H9 (cell line): ENCODE data around the gene DUSP2. TPM values are rescaled to one million over a fixed set of nuclear protein-coding genes. Genes with fewer than 3 reads are reported as not detected.

Experiments used
- DNase-seq: peaks from one replicate; pipeline ENCODE4 v3.0.0-alpha.2; 2017
- H2AFZ ChIP-seq: one replicate; pipeline ENCODE4 v1.6.1; 2013; ENCODE audit warnings: mild to moderate bottlenecking, low read length, control low read depth, moderate library complexity
- H2AK5ac ChIP-seq: 2 replicates; pipeline ENCODE4 v1.6.1; 2013; ENCODE audit warnings: low read length, control low read depth, mixed read lengths; ENCODE audit not compliant: insufficient read length
- H2BK120ac ChIP-seq: one replicate; pipeline ENCODE4 v1.6.1; 2013; ENCODE audit warnings: low read depth, mild to moderate bottlenecking, low read length, control low read depth, inconsistent platforms; ENCODE audit not compliant: poor library complexity, severe bottlenecking
- H2BK12ac ChIP-seq: 2 replicates; pipeline ENCODE4 v1.6.1; 2013; ENCODE audit warnings: low read length, control low read depth, mixed read lengths, low read depth; ENCODE audit not compliant: insufficient read length
- H2BK15ac ChIP-seq: 2 replicates; pipeline ENCODE4 v1.6.1; 2013; ENCODE audit warnings: low read depth, low read length, control low read depth
- H2BK20ac ChIP-seq: one replicate; pipeline ENCODE4 v1.6.1; 2013; ENCODE audit warnings: low read depth, mild to moderate bottlenecking, low read length, control low read depth, inconsistent platforms; ENCODE audit not compliant: poor library complexity, severe bottlenecking
- H2BK5ac ChIP-seq: 2 replicates; pipeline ENCODE4 v1.6.1; 2013; ENCODE audit warnings: low read length, control low read depth, mixed read lengths; ENCODE audit not compliant: insufficient read length
- H3K14ac ChIP-seq: 2 replicates; pipeline ENCODE4 v1.6.1; 2013; ENCODE audit warnings: low read length, control low read depth; ENCODE audit not compliant: insufficient read depth
- H3K18ac ChIP-seq: 2 replicates; pipeline ENCODE4 v1.6.1; 2013; ENCODE audit warnings: low read depth, mild to moderate bottlenecking, mixed read lengths, low read length, control low read depth; ENCODE audit not compliant: insufficient read length
- H3K23ac ChIP-seq: 2 replicates; pipeline ENCODE4 v1.6.1; 2013; ENCODE audit warnings: low read length, control low read depth, mixed read lengths, low read depth; ENCODE audit not compliant: insufficient read length
- H3K23me2 ChIP-seq: 2 replicates; pipeline ENCODE4 v1.6.1; 2013; ENCODE audit warnings: low read depth, mild to moderate bottlenecking, mixed read lengths, low read length, control low read depth; ENCODE audit not compliant: insufficient read length, poor library complexity, severe bottlenecking
- H3K27ac ChIP-seq: 2 replicates; pipeline ENCODE4 v1.5.1; 2013; ENCODE audit warnings: low read length, control low read depth, mixed read lengths, low read depth; ENCODE audit not compliant: insufficient read length
- H3K27me3 ChIP-seq: 2 replicates; pipeline ENCODE4 v1.6.1; 2013; ENCODE audit warnings: low read length, control low read depth, inconsistent platforms; ENCODE audit not compliant: insufficient read depth
- H3K4ac ChIP-seq: 2 replicates; pipeline ENCODE4 v1.6.1; 2013; ENCODE audit warnings: low read depth, mild to moderate bottlenecking, control low read depth, inconsistent platforms, low read length, moderate library complexity
- H3K4me1 ChIP-seq: 2 replicates; pipeline ENCODE4 v1.6.1; 2013; ENCODE audit warnings: low read length, control low read depth, inconsistent platforms; ENCODE audit not compliant: insufficient read depth
- H3K4me2 ChIP-seq: 2 replicates; pipeline ENCODE4 v1.6.1; 2013; ENCODE audit warnings: low read length, control low read depth, mixed read lengths; ENCODE audit not compliant: insufficient read length, insufficient read depth
- H3K56ac ChIP-seq: 2 replicates; pipeline ENCODE4 v1.6.1; 2013; ENCODE audit warnings: low read depth, mild to moderate bottlenecking, mixed read lengths, low read length, control low read depth; ENCODE audit not compliant: insufficient read length
- H3K79me1 ChIP-seq: 2 replicates; pipeline ENCODE4 v1.6.1; 2013; ENCODE audit warnings: low read depth, mild to moderate bottlenecking, moderate library complexity, low read length, control low read depth, inconsistent platforms; ENCODE audit not compliant: insufficient read depth, poor library complexity, severe bottlenecking
- H3K79me2 ChIP-seq: 2 replicates; pipeline ENCODE4 v1.6.1; 2013; ENCODE audit warnings: low read length, control low read depth, inconsistent platforms; ENCODE audit not compliant: insufficient read depth
- H3K9ac ChIP-seq: 2 replicates; pipeline ENCODE4 v1.6.1; 2013; ENCODE audit warnings: low read length, control low read depth, mixed read lengths; ENCODE audit not compliant: insufficient read length; ENCODE audit errors: extremely low read depth
- H3K9me3 ChIP-seq: one replicate; pipeline ENCODE4 v1.6.1; 2013; ENCODE audit warnings: low read depth, low read length, inconsistent platforms; ENCODE audit not compliant: control insufficient read depth
- H3T11ph ChIP-seq: one replicate; pipeline ENCODE4 v1.6.1; 2013; ENCODE audit warnings: mild to moderate bottlenecking, low read length, control low read depth, inconsistent platforms
- H4K20me1 ChIP-seq: one replicate; pipeline ENCODE4 v1.6.1; 2013; ENCODE audit not compliant: control insufficient read depth, insufficient read length, insufficient read depth
- H4K5ac ChIP-seq: 2 replicates; pipeline ENCODE4 v1.6.1; 2013; ENCODE audit warnings: low read depth, mild to moderate bottlenecking, mixed read lengths, low read length, control low read depth; ENCODE audit not compliant: insufficient read length
- H4K8ac ChIP-seq: replicated peaks from 2 replicates; pipeline ENCODE4 v1.6.1; 2013; ENCODE audit warnings: low read length, control low read depth, mixed read lengths, low read depth; ENCODE audit not compliant: insufficient read length
- H4K91ac ChIP-seq: 2 replicates; pipeline ENCODE4 v1.6.1; 2013; ENCODE audit warnings: low read depth, mild to moderate bottlenecking, moderate library complexity, mixed read lengths, low read length, control low read depth; ENCODE audit not compliant: insufficient read length
- H3K27ac Mint-ChIP-seq, 3 experiments: 2 replicates in 2 of 3; 3 replicates in 1 of 3; pipeline ENCODE4 v1.8.0; 2020 to 2021; ENCODE audit warnings: mixed read lengths in 3 of 3, mild to moderate bottlenecking in 1 of 3, moderate library complexity in 1 of 3
- H3K27me3 Mint-ChIP-seq: 2 replicates; pipeline ENCODE4 v1.8.0; 2021; ENCODE audit warnings: low read depth, mild to moderate bottlenecking, moderate library complexity, mixed read lengths
- H3K36me3 Mint-ChIP-seq, 3 experiments: 2 replicates in 2 of 3; 3 replicates in 1 of 3; pipeline ENCODE4 v1.8.0; 2020 to 2021; ENCODE audit warnings: low read depth in 3 of 3, mixed read lengths in 3 of 3; ENCODE audit not compliant: insufficient read depth in 1 of 3
- H3K4me1 Mint-ChIP-seq, 2 experiments: 2 replicates each; pipeline ENCODE4 v1.8.0; 2020; ENCODE audit warnings: mixed read lengths in 2 of 2
- H3K4me3 Mint-ChIP-seq, 2 experiments: 2 replicates in 1 of 2; 3 replicates in 1 of 2; pipeline ENCODE4 v1.8.0; 2020 to 2021; ENCODE audit warnings: mild to moderate bottlenecking in 2 of 2, mixed read lengths in 2 of 2, moderate library complexity in 1 of 2
- H3K9me3 Mint-ChIP-seq, 2 experiments: 2 replicates in 1 of 2; 3 replicates in 1 of 2; pipeline ENCODE4 v1.8.0; 2020; ENCODE audit warnings: mild to moderate bottlenecking in 2 of 2, mixed read lengths in 2 of 2, moderate library complexity in 1 of 2
- CTCF ChIP-seq: fragments of 200-600 bp; sonication (generic); conservative IDR thresholded peaks from 3 replicates; pipeline ENCODE4 v1.8.0; 2021; ENCODE audit warnings: antibody characterized with exemption, mild to moderate bottlenecking
- WGBS: extraction: QIAGEN DNeasy Blood & Tissue Kit; methylation state at CpG from one replicate; pipeline ENCODE4 v1.1.7; 2013; ENCODE audit warnings: missing lambda C conversion rate, low lambda C conversion rate, mixed read lengths; ENCODE audit not compliant: insufficient read length; ENCODE audit errors: extremely low coverage; 5-methylcytosine and 5-hydroxymethylcytosine counted together
- total RNA-seq: library from RNA; stranded (reverse); gene quantifications from 2 replicates; pipeline ENCODE4 v1.2.1, GENCODE V29; 2021

Gene DUSP2
- total RNA-seq, 1 experiment from 2014 or later: 14.9 TPM

- no peak overlapping the region for H3K27ac Mint-ChIP-seq
- Histone ChIP-seq H3K23me2 (peaks cover 6% of the 10 kb centered on the region), H4K8ac (no peak overlapping the region), H3K79me1 (no peaks in the 10 kb centered on the region), H3K4me1 (no peaks in the 10 kb centered on the region), H2BK15ac (no peak overlapping the region), H3K18ac (no peak overlapping the region), H2BK20ac (no peak overlapping the region), H3K14ac (no peak overlapping the region), H3K79me2 (no peaks in the 10 kb centered on the region), H4K20me1 (no peaks in the 10 kb centered on the region), H3T11ph (no peak overlapping the region), H2BK120ac (no peak overlapping the region), H2AK5ac (no peak overlapping the region), H2BK5ac (no peak overlapping the region), H2BK12ac (no peak overlapping the region), H3K56ac (no peak overlapping the region), H4K5ac (no peak overlapping the region), H3K23ac (no peak overlapping the region), H2AFZ (no peak overlapping the region), H3K4ac (no peak overlapping the region), H3K9me3 (no peaks in the 10 kb centered on the region), H4K91ac (no peak overlapping the region), H3K4me2 (no peak overlapping the region), H3K27me3 (no peaks in the 10 kb centered on the region; the same call in 1 of the 2 replicates), H3K27ac (no peak overlapping the region), H3K9ac (no peak overlapping the region)
- no peak overlapping the region for H3K4me3 Mint-ChIP-seq
- H3K27me3 Mint-ChIP-seq: peaks cover 56% of the 10 kb centered on the region
- peaks cover 13 to 20% of the 10 kb centered on the region in 2 experiments for H3K4me1 Mint-ChIP-seq
- no peaks in the 10 kb centered on the region; a peak in 1 of 7 replicates for H3K36me3 Mint-ChIP-seq
- WGBS: no CpG with 5 or more reads among the region's 7 CpGs
- no peak for DNase-seq
- no peaks in the 10 kb centered on the region for H3K9me3 Mint-ChIP-seq
- TF ChIP-seq CTCF: no peak
Measured at GRCh38 chr2:96120991-96121390, 24.2 kb downstream of the DUSP2 start.
